K562 (cell line): ENCODE measurements around the gene TMEM72. TPM values are rescaled to one million over a fixed set of nuclear protein-coding genes. Genes with fewer than 3 reads are reported as not detected.

Experiments used
- ATAC-seq: fragments of 200-7000 bp; cut with Tn5 transposase; 3 replicates; pipeline ENCODE4 v1.9.1; 2020; ENCODE audit warnings: moderate library complexity
- BruUV-seq: library from RNA; stranded (reverse); fragments of 400-500 nt; replicated peaks from 2 replicates; lab custom pipeline; 2021; lab: Mats Ljungman, UMichigan
- CTCF ChIA-PET: fragments of 300-600 bp; formaldehyde crosslinking; extraction: SDS; loops from one replicate; lab custom pipeline; 2021; ENCODE audit warnings: low intra/inter-chr PET ratio; lab: Yijun Ruan, JAX
- POLR2A ChIA-PET: fragments of 300-600, 350-650 bp; sonication (Branson Sonifier 250); formaldehyde crosslinking; extraction: SDS; loops from one replicate; lab custom pipeline; 2021; ENCODE audit warnings: antibody characterized with exemption, inconsistent platforms; lab: Yijun Ruan, JAX
- DNase-seq, 4 experiments: peaks; one replicate each; pipeline versions ENCODE4 v3.0.0 to v3.0.0-alpha.2; 2011 to 2018; ENCODE audit warnings: low spot score in 3 of 4, mixed read lengths in 3 of 4; ENCODE audit errors: extremely low read depth in 1 of 4
- FAIRE-seq: peaks from 2 replicates; lab custom pipeline; 2011; peaks lifted over from hg19 to GRCh38; lab: Jason Lieb, UNC
- H2AFZ ChIP-seq: 2 replicates; pipeline ENCODE4 v1.6.0; 2011; ENCODE audit warnings: low read depth, low read length, control low read depth, inconsistent platforms
- H3K27ac ChIP-seq: fragments of 200-600 bp; 3 replicates; pipeline ENCODE4 v1.8.0; 2011; ENCODE audit warnings: low read depth, mild to moderate bottlenecking, control low read depth, inconsistent platforms, low read length, moderate library complexity, mixed read lengths; ENCODE audit errors: extremely low read depth
- H3K27me3 ChIP-seq, 2 experiments: fragments of 300-600 bp in 1 of 2; 2 replicates in 1 of 2; 3 replicates in 1 of 2; pipeline versions ENCODE4 v1.6.0 to v1.8.0; 2011; ENCODE audit warnings: inconsistent platforms in 2 of 2, low read length in 2 of 2, mild to moderate bottlenecking in 1 of 2, mixed read lengths in 1 of 2, moderate library complexity in 1 of 2; ENCODE audit not compliant: control insufficient read depth in 2 of 2, insufficient read depth in 2 of 2
- H3K36me3 ChIP-seq: fragments of 300-600 bp; 3 replicates; pipeline ENCODE4 v1.8.0; 2011; ENCODE audit warnings: mild to moderate bottlenecking, low read length, inconsistent platforms; ENCODE audit not compliant: control insufficient read depth, insufficient read depth
- H3K4me1 ChIP-seq, 2 experiments: fragments of 200-600 bp in 1 of 2; replicated peaks in 1 of 2; 2 replicates in 1 of 2; 3 replicates in 1 of 2; pipeline versions ENCODE4 v1.5.1 to v1.8.0; 2011; ENCODE audit warnings: inconsistent platforms in 2 of 2, low read length in 2 of 2, mild to moderate bottlenecking in 1 of 2, mixed read lengths in 1 of 2, moderate library complexity in 1 of 2; ENCODE audit not compliant: control insufficient read depth in 2 of 2, insufficient read depth in 2 of 2
- H3K4me2 ChIP-seq: 2 replicates; pipeline ENCODE4 v1.6.1; 2011; ENCODE audit warnings: low read length, control low read depth, inconsistent platforms, mixed read lengths; ENCODE audit not compliant: insufficient read depth
- H3K4me3 ChIP-seq: fragments of 200-600 bp; sonication (generic), shearing (Covaris generic); 2 replicates; pipeline ENCODE4 v1.5.1; 2016; ENCODE audit warnings: control low read depth, inconsistent platforms
- H3K79me2 ChIP-seq: fragments of 200-600 bp; 3 replicates; pipeline ENCODE4 v1.8.0; 2011; ENCODE audit warnings: low read length, inconsistent platforms; ENCODE audit not compliant: control insufficient read depth, insufficient read depth
- H3K9ac ChIP-seq, 2 experiments: 2 replicates each; pipeline versions ENCODE4 v1.6.0 to v1.6.1; 2011; ENCODE audit warnings: low read depth in 2 of 2, low read length in 2 of 2, control low read depth in 1 of 2, inconsistent platforms in 1 of 2, mild to moderate bottlenecking in 1 of 2, mixed read lengths in 1 of 2; ENCODE audit not compliant: insufficient read depth in 1 of 2
- H3K9me1 ChIP-seq: one replicate; pipeline ENCODE4 v1.6.0; 2011; ENCODE audit warnings: inconsistent platforms, mild to moderate bottlenecking, low read length, moderate library complexity; ENCODE audit not compliant: control insufficient read depth, insufficient read depth
- H3K9me3 ChIP-seq: replicated peaks from 2 replicates; pipeline ENCODE4 v1.5.1; 2011; ENCODE audit warnings: low read depth, low read length, inconsistent platforms; ENCODE audit not compliant: control insufficient read depth, insufficient read depth
- H4K20me1 ChIP-seq: replicated peaks from 2 replicates; pipeline ENCODE4 v1.6.1; 2011; ENCODE audit warnings: low read length, inconsistent platforms, mixed read lengths; ENCODE audit not compliant: control insufficient read depth, insufficient read depth
- ZBED1 ChIP-seq: IDR thresholded peaks from 2 replicates; pipeline ENCODE4 v1.6.1; 2014
- WGBS: fragments of 100-300 bp; shearing (Covaris generic); methylation state at CpG from one replicate; pipeline ENCODE4 v1.1.6; 2016; ENCODE audit warnings: low coverage, mixed read lengths; ENCODE audit not compliant: insufficient coverage; ENCODE audit errors: missing lambda C conversion rate; 5-methylcytosine and 5-hydroxymethylcytosine counted together
- in situ Hi-C: fragments of 300-500 bp; cut with MboI; formaldehyde crosslinking; loops from 4 replicates; pipeline ENCODE4 v1.15.0; 2018; ENCODE audit warnings: inconsistent platforms, mixed read lengths
- intact Hi-C: fragments of 100-400 bp; cut with micrococcal nuclease; formaldehyde crosslinking; loops from 2 replicates; pipeline ENCODE4 v1.14.2; 2022
- polyA plus RNA-seq, 8 experiments: library from polyadenylated mRNA; depleted of rRNA in 4 of 8; stranded (reverse) in 5 of 8; unstranded in 3 of 8; fragments of >200 nt; fragmentation: Nextera tagmentation in 2 of 8; fragmentation: Illumina TruSeq in 1 of 8; extraction: Ambion mirVana in 2 of 8; extraction: Trizol in 1 of 8; gene quantifications; 2 replicates each; pipeline versions ENCODE4 v1.2.1 to v1.2.3, GENCODE V29; 2011 to 2014; ENCODE audit warnings: inconsistent platforms in 1 of 8, missing spikeins in 1 of 8
- total RNA-seq, 7 experiments: library from RNA; depleted of rRNA in 6 of 7; stranded (reverse); fragments of >200 nt in 6 of 7; fragmentation: Illumina TruSeq in 2 of 7; extraction: Trizol in 2 of 7; gene quantifications; 2 replicates each; pipeline versions ENCODE4 v1.2.1 to v1.2.3, GENCODE V29; 2011 to 2021; ENCODE audit warnings: low replicate concordance in 1 of 7
- TF ChIP-seq, protein P1 (sequence below): sonication (generic); formaldehyde crosslinking; IDR thresholded peaks from 2 replicates; pipeline ENCODE4 v1.8.1; 2023; ENCODE audit warnings: mild to moderate bottlenecking, missing genetic modification reagents, moderate library complexity

The TMEM72 gene
- total and polyA plus RNA-seq, 9 of the 15 experiments (the other 6 are each of a cell fraction or from before 2014, with no cell fraction given): not detected

DNA sequence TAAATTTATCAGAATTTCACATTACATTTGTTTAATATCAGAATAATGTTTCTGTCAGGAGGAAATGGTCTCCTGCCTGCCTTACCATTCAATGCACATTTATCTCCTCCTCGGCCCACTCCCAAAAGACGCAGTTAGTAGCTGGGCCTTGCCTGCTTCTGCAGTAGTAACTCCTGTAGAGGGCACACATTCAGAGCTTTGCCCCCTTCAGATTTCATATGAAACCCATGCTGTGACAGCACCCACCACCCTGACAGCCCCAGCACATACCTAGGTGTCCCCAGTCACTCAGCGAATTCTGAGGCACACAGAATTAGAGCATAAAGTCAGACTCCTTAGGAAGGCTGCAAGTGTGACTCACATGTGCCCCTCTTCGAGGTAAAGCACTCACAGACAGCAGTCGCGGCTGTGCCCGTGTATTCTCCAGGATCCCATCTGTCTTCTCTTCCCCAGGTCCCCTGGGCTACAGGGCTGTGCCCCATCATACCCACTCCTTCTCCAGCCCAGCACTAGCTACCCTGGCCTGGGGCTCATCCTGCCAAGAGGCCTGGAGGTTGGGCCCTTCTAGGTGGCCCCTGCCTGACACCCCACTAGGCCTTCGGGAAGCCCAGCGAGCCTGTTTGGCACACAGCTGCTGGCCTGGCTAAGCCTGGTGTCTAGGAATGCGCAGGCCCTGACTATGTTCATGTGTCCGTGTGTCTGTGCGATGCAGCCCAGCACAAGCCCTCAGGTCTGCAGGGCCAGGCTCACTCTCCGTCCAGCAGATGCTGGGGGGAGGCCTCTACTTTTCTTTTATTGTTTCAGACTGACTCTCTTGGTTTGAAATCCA, 72.1 kb downstream of the TMEM72 start:
- Histone ChIP-seq H3K27me3 (peaks cover 4 to 19% of the 10 kb centered on the region in 2 experiments), H3K9me1 (no peaks in the 10 kb centered on the region), H3K79me2 (no peaks in the 10 kb centered on the region), H4K20me1 (no peaks in the 10 kb centered on the region), H3K36me3 (no peaks in the 10 kb centered on the region), H3K4me1 (peaks cover 36 to 42% of the 10 kb centered on the region in 2 experiments), H2AFZ (no peak overlapping the region), H3K4me3 (no peak overlapping the region), H3K4me2 (no peak overlapping the region), H3K9me3 (no peaks in the 10 kb centered on the region), H3K9ac (peak overlapping the region in 1 of 2 experiments; percentile 11; a peak in 1 of 4 replicates), H3K27ac (no peak overlapping the region)
- DNase-seq (no peak), ATAC-seq (no peak), FAIRE-seq (no peak)
- POLR2A ChIA-PET: interaction anchor here (1.0 kb wide), 1 partner anchor 10 kb away, joined by 3 read pairs; no protein-coding TSS in a partner anchor
- no TSS peak for BruUV-seq
- CTCF ChIA-PET: no interaction called here
- no peak for TF ChIP-seq ZBED1
- WGBS: 39% methylated on average over 13 of the region's 13 CpGs
- in situ Hi-C loops (no loop called here), intact Hi-C loops (no loop called here)

DNA sequence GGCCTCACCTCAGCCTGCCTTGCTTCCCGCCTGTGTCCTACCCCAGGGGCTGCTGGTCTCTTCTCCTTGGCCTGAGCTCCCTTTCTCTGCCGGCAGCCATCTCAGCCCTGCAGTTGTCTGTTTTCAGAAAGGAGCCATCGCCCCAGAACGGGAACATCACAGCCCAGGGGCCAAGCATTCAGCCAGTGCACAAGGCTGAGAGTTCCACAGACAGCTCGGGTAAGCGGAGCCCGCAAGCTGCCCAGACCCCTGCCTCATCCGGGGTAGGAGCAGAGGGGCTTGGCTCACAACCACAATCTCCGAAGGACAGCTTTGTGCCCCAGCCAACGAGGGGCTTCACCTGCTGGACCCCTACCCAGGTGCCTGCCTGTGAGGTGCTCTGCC, 72.8 kb downstream of the TMEM72 start:
- in situ Hi-C loops: no loop called here
- Histone ChIP-seq H3K4me3 (no peak overlapping the region), H3K27ac (no peak overlapping the region), H3K9ac (peak overlapping the region in 1 of 2 experiments; percentile 23; a peak in 1 of 4 replicates), H3K36me3 (no peaks in the 10 kb centered on the region), H3K79me2 (no peaks in the 10 kb centered on the region), H3K4me1 (peaks cover 30 to 37% of the 10 kb centered on the region in 2 experiments), H4K20me1 (0 out of 2 replicates have a peak, but pooled peaks cover under 1% of the 10 kb centered on the region), H3K27me3 (peaks cover 10 to 25% of the 10 kb centered on the region in 2 experiments), H3K4me2 (no peak overlapping the region), H3K9me1 (no peaks in the 10 kb centered on the region), H2AFZ (no peak overlapping the region), H3K9me3 (no peaks in the 10 kb centered on the region)
- DNase-seq (no peak), ATAC-seq (no peak), FAIRE-seq (no peak)
- ChIA-PET POLR2A (interaction anchor here (1.0 kb wide), 1 partner anchor 9 kb away, joined by 3 read pairs; no protein-coding TSS in a partner anchor), CTCF (no interaction called here)
- intact Hi-C loops: no loop called here
- WGBS: 28% methylated on average over 9 of the region's 10 CpGs
- BruUV-seq: no TSS peak
- TF ChIP-seq, protein P1, sequence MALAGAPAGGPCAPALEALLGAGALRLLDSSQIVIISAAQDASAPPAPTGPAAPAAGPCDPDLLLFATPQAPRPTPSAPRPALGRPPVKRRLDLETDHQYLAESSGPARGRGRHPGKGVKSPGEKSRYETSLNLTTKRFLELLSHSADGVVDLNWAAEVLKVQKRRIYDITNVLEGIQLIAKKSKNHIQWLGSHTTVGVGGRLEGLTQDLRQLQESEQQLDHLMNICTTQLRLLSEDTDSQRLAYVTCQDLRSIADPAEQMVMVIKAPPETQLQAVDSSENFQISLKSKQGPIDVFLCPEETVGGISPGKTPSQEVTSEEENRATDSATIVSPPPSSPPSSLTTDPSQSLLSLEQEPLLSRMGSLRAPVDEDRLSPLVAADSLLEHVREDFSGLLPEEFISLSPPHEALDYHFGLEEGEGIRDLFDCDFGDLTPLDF: no peak
